ENCODE results near the gene NOCT. TPM values are rescaled to one million over a fixed set of nuclear protein-coding genes. Genes with fewer than 3 reads are reported as not detected.
"Not testable (repeated sequence)": the region's sequence is repeated elsewhere in the genome, so short reads cannot be mapped to it uniquely, and the experiment has no call there.

NOCT gene
- total and polyA plus RNA-seq, 7 donors = 1.8 to 10.9 (median 2.9) TPM

DNA sequence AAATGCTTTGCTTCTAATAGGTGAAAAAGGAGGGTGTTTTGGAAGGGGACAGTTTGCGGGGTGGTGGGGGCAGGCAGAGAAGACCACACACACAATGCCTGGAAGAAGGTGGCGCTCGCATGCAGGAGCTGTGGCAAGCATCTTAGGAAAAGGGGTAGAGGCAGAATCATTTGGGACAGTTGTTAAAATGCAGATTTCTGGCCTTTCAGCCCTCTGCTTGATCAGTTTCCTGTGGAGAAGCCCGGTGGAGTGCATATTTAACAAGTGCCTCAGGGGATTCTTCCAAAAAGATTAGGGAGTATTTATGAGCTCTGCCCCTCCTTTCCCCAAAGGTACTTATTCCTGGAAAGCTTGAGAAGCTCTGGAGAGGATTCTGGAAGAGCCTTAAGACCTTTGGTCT lies 4.8 kb downstream of the NOCT start:
- TF ChIP-seq, protein P1, sequence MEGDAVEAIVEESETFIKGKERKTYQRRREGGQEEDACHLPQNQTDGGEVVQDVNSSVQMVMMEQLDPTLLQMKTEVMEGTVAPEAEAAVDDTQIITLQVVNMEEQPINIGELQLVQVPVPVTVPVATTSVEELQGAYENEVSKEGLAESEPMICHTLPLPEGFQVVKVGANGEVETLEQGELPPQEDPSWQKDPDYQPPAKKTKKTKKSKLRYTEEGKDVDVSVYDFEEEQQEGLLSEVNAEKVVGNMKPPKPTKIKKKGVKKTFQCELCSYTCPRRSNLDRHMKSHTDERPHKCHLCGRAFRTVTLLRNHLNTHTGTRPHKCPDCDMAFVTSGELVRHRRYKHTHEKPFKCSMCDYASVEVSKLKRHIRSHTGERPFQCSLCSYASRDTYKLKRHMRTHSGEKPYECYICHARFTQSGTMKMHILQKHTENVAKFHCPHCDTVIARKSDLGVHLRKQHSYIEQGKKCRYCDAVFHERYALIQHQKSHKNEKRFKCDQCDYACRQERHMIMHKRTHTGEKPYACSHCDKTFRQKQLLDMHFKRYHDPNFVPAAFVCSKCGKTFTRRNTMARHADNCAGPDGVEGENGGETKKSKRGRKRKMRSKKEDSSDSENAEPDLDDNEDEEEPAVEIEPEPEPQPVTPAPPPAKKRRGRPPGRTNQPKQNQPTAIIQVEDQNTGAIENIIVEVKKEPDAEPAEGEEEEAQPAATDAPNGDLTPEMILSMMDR (IDR thresholded peaks at IDR 0.05) = no peak
- TF ChIP-seq POLR2A (IDR thresholded peaks at IDR 0.05) (no peak), EP300 (IDR thresholded peaks at IDR 0.05) (no peak), POLR2AphosphoS5 (IDR thresholded peaks at IDR 0.05) (no peak)
- WGBS, 2 donors = 91 to 95% methylated on average over 4 of the region's 4 CpGs
- Histone ChIP-seq H3K4me1 (peaks cover 0 to 15% (median 2%) of the 10 kb centered on the region in 4 donors), H3K27me3 (no peaks in the 10 kb centered on the region), H3K36me3 (no peaks in the 10 kb centered on the region), H3K9me3 (no peaks in the 10 kb centered on the region), H3K27ac (no peak overlapping the region), H3K4me3 (no peak overlapping the region)
- intact Hi-C loops (cut with DNase I) = no loop called here
- DNase-seq = no peak

DNA sequence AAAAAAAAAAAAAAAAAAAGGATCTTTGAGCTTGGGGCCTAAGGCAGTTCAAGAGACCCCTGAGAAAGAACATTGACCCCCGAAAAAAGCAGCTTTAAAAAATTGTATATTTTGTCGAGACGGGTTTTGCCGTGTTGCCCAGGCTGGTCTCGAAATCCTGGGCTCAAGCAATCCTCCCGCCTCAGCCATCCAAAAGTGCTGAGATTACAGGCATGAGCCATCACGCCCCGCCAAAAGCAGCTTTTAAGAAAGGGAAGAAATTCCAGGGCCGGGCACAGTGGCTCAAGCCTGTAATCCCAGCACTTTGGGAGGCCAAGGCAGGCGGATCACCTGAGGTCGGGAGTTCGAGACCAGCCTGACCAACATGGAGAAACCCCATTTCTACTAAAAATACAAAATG lies 5.5 kb downstream of the NOCT start:
- intact Hi-C loops (cut with DNase I) = not testable (repeated sequence)

GRCh38 chr4:139022835-139023234 lies 7.3 kb downstream of the NOCT start:
- 95 to 98% methylated on average over 5 of the region's 5 CpGs for WGBS, 2 donors
- H3K4me1 ChIP-seq = peaks cover 0 to 5% (median 0%) of the 10 kb centered on the region in 4 donors
- H3K27me3 ChIP-seq = no peaks in the 10 kb centered on the region
- no peaks in the 10 kb centered on the region for H3K9me3 ChIP-seq
- no peak for DNase-seq
- no peaks in the 10 kb centered on the region for H3K36me3 ChIP-seq
- TF ChIP-seq, protein P1 (IDR thresholded peaks at IDR 0.05) = no peak
- TF ChIP-seq EP300 (IDR thresholded peaks at IDR 0.05) (no peak), POLR2AphosphoS5 (IDR thresholded peaks at IDR 0.05) (no peak), POLR2A (IDR thresholded peaks at IDR 0.05) (no peak)
- no peak overlapping the region for H3K27ac ChIP-seq
- intact Hi-C loops (cut with DNase I) = no loop called here
- H3K4me3 ChIP-seq = no peak overlapping the region

More for the DNA sequence above, 5.5 kb downstream of the NOCT start:
- DNase-seq, H3K4me3 ChIP-seq, H3K36me3 ChIP-seq, H3K27me3 ChIP-seq, H3K9me3 ChIP-seq, H3K27ac ChIP-seq: not testable (repeated sequence)
- peaks cover 0 to 14% (median 2%) of the 10 kb centered on the region in 4 donors for H3K4me1 ChIP-seq
- 97% methylated on average over 12 of the region's 12 CpGs for WGBS, 2 donors

GRCh38 chr4:139024686-139025085 lies 9.1 kb downstream of the NOCT start:
- H3K9me3 ChIP-seq = no peaks in the 10 kb centered on the region
- no peak overlapping the region for H3K4me3 ChIP-seq
- no peak overlapping the region for H3K27ac ChIP-seq
- H3K27me3 ChIP-seq = no peaks in the 10 kb centered on the region
- no peaks in the 10 kb centered on the region for H3K36me3 ChIP-seq
- no peak for DNase-seq
- WGBS, 2 donors = 90% methylated on average over 9 of the region's 9 CpGs
- intact Hi-C loops (cut with DNase I) = no loop called here
- TF ChIP-seq POLR2AphosphoS5 (IDR thresholded peaks at IDR 0.05) (no peak), POLR2A (IDR thresholded peaks at IDR 0.05) (no peak), EP300 (IDR thresholded peaks at IDR 0.05) (no peak)
- TF ChIP-seq, protein P1 (IDR thresholded peaks at IDR 0.05) = no peak
- peaks cover 0 to 3% (median 0%) of the 10 kb centered on the region in 4 donors for H3K4me1 ChIP-seq

DNA sequence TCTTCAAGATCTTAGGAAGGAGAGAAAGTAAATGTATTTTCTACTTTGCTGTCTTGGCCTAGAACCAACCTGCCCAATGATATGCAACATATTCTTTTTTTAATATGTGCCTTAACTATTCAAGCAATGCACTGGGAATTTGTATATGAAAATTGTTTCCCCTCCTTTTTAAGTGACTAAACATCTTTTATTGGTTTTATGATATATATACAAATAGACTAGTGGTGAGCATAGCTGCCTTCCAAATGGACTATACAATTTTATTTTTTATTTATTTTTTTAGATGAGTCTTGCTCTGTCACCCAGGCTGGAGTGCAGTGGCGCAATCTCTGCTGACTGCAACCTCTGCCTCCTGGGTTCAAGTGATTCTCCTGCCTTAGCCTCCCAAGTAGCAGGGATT lies 10.3 kb downstream of the NOCT start:
- TF ChIP-seq POLR2A (IDR thresholded peaks at IDR 0.05) = no peak
- no peak for TF ChIP-seq EP300 (IDR thresholded peaks at IDR 0.05)
- TF ChIP-seq POLR2AphosphoS5 (IDR thresholded peaks at IDR 0.05) = no peak
- TF ChIP-seq, protein P1 (IDR thresholded peaks at IDR 0.05) = no peak
- Histone ChIP-seq H3K4me3 (no peak overlapping the region), H3K27ac (no peak overlapping the region), H3K36me3 (no peaks in the 10 kb centered on the region), H3K4me1 (peaks cover 0 to 3% (median under 1%) of the 10 kb centered on the region in 4 donors), H3K27me3 (no peaks in the 10 kb centered on the region), H3K9me3 (no peaks in the 10 kb centered on the region)
- intact Hi-C loops (cut with DNase I) = no loop called here
- 94 to 96% methylated on average over 1 of the region's 1 CpG for WGBS, 2 donors
- DNase-seq = no peak
